HEK293 (cell line): Measurements from ENCODE around the gene NAP1L4.

Experiments
- CTCF ChIA-PET: fragments of 350-600 bp; formaldehyde crosslinking; extraction: SDS; loops from one replicate; lab custom pipeline; 2021; ENCODE audit warnings: antibody characterized with exemption; lab: Yijun Ruan, JAX
- POLR2A ChIA-PET: fragments of 300-600 bp; formaldehyde crosslinking; extraction: SDS; loops from one replicate; lab custom pipeline; 2020; ENCODE audit warnings: antibody characterized with exemption, inconsistent platforms; lab: Yijun Ruan, JAX
- H3K27ac ChIP-seq: fragments of 200-500 bp; sonication (Bioruptor generic); 2 replicates; pipeline ENCODE4 v1.5.1; 2014; ENCODE audit warnings: low read depth, low read length, control low read depth, inconsistent platforms; ENCODE audit errors: extremely low read depth
- H3K36me3 ChIP-seq, 2 experiments: fragments of 200-500 bp in 1 of 2; sonication (Bioruptor generic) in 1 of 2; 1 replicate in 1 of 2; 2 replicates in 1 of 2; pipeline ENCODE4 v1.5.1; 2014 to 2017; ENCODE audit warnings: inconsistent platforms in 2 of 2, low read length in 2 of 2; ENCODE audit not compliant: control insufficient read depth in 2 of 2, insufficient read depth in 1 of 2
- H3K4me1 ChIP-seq: fragments of 200-500 bp; sonication (Bioruptor generic); 2 replicates; pipeline ENCODE4 v1.5.1; 2014; ENCODE audit warnings: mild to moderate bottlenecking, low read length, inconsistent platforms; ENCODE audit not compliant: control insufficient read depth, insufficient read depth
- H3K4me3 ChIP-seq: 2 replicates; pipeline ENCODE4 v1.5.1; 2011; ENCODE audit warnings: low read depth, mild to moderate bottlenecking, control low read depth, low read length, moderate library complexity
- H3K9me3 ChIP-seq: fragments of 200-500 bp; sonication (Bioruptor generic); 2 replicates; pipeline ENCODE4 v1.5.1; 2014; ENCODE audit warnings: low read depth, low read length, inconsistent platforms; ENCODE audit not compliant: control insufficient read depth, insufficient read depth
- GLI2 ChIP-seq: fragments of 450-650 bp; formaldehyde crosslinking; IDR thresholded peaks from 2 replicates; pipeline ENCODE4; 2017; ENCODE audit warnings: missing biosample characterization, missing genetic modification characterization, low read depth, borderline replicate concordance
- MYNN ChIP-seq: fragments of 450-650 bp; formaldehyde crosslinking; IDR thresholded peaks from 2 replicates; pipeline ENCODE4 v1.5.1; 2016; ENCODE audit warnings: missing biosample characterization, missing genetic modification characterization, borderline replicate concordance
- SP2 ChIP-seq: fragments of 450-650 bp; formaldehyde crosslinking; IDR thresholded peaks from 2 replicates; pipeline ENCODE4 v1.5.1; 2016; ENCODE audit warnings: missing biosample characterization, missing genetic modification characterization
- TCF7L2 ChIP-seq: IDR thresholded peaks from 2 replicates; pipeline ENCODE4 v1.6.1; 2011; ENCODE audit warnings: low read depth, mild to moderate bottlenecking, inconsistent platforms, low read length, moderate library complexity, borderline replicate concordance
- ZBTB1 ChIP-seq: fragments of 450-650 bp; formaldehyde crosslinking; IDR thresholded peaks from 2 replicates; pipeline ENCODE4 v1.5.1; 2016; ENCODE audit warnings: missing biosample characterization, missing genetic modification characterization
- ZBTB17 ChIP-seq: fragments of 450-650 bp; formaldehyde crosslinking; IDR thresholded peaks from 2 replicates; pipeline ENCODE4 v1.5.1; 2016; ENCODE audit warnings: missing biosample characterization, missing genetic modification characterization
- ZBTB7A ChIP-seq: fragments of 450-650 bp; formaldehyde crosslinking; IDR thresholded peaks from 2 replicates; pipeline ENCODE4 v1.5.1; 2016; ENCODE audit warnings: low read depth, missing biosample characterization, missing genetic modification characterization
- ZFHX2 ChIP-seq: fragments of 450-650 bp; formaldehyde crosslinking; conservative IDR thresholded peaks from 2 replicates; pipeline ENCODE4 v1.5.1; 2016; ENCODE audit warnings: missing biosample characterization, missing genetic modification characterization
- ZNF157 ChIP-seq: fragments of 450-650 bp; formaldehyde crosslinking; IDR thresholded peaks from 2 replicates; pipeline ENCODE4 v1.5.1; 2016; ENCODE audit warnings: missing biosample characterization, missing genetic modification characterization
- ZNF175 ChIP-seq: fragments of 450-650 bp; formaldehyde crosslinking; IDR thresholded peaks from 2 replicates; pipeline ENCODE4 v1.5.1; 2016; ENCODE audit warnings: missing biosample characterization, missing genetic modification characterization
- ZNF211 ChIP-seq: fragments of 450-650 bp; formaldehyde crosslinking; IDR thresholded peaks from 2 replicates; pipeline ENCODE4 v1.5.1; 2016; ENCODE audit warnings: low read depth, missing biosample characterization, missing genetic modification characterization
- ZNF221 ChIP-seq: fragments of 450-650 bp; formaldehyde crosslinking; IDR thresholded peaks from 2 replicates; pipeline ENCODE4 v1.5.1; 2017; ENCODE audit warnings: missing biosample characterization, missing genetic modification characterization, borderline replicate concordance
- ZNF239 ChIP-seq: fragments of 450-650 bp; formaldehyde crosslinking; IDR thresholded peaks from 2 replicates; pipeline ENCODE4 v1.5.1; 2016; ENCODE audit warnings: missing biosample characterization, missing genetic modification characterization
- ZNF362 ChIP-seq: fragments of 450-650 bp; formaldehyde crosslinking; IDR thresholded peaks from 2 replicates; pipeline ENCODE4 v1.5.1; 2016; ENCODE audit warnings: missing biosample characterization, missing genetic modification characterization
- ZNF391 ChIP-seq: fragments of 450-650 bp; formaldehyde crosslinking; IDR thresholded peaks from 2 replicates; pipeline ENCODE4 v1.5.1; 2016; ENCODE audit warnings: low read depth, missing biosample characterization, missing genetic modification characterization, borderline replicate concordance
- ZNF473 ChIP-seq: fragments of 450-650 bp; formaldehyde crosslinking; IDR thresholded peaks from 2 replicates; pipeline ENCODE4 v1.5.1; 2017; ENCODE audit warnings: missing biosample characterization, missing genetic modification characterization
- ZXDB ChIP-seq: fragments of 450-650 bp; formaldehyde crosslinking; IDR thresholded peaks from 2 replicates; pipeline ENCODE4 v1.5.1; 2016; ENCODE audit warnings: missing biosample characterization, missing genetic modification characterization
- TF ChIP-seq, protein P1 (sequence below): fragments of 450-650 bp; formaldehyde crosslinking; IDR thresholded peaks from 2 replicates; pipeline ENCODE4 v1.5.1; 2017; ENCODE audit warnings: missing biosample characterization, missing genetic modification characterization
- TF ChIP-seq, protein P2 (sequence below): fragments of 450-650 bp; formaldehyde crosslinking; IDR thresholded peaks from 2 replicates; pipeline ENCODE4 v1.5.1; 2016; ENCODE audit warnings: missing biosample characterization, missing genetic modification characterization

Gene NAP1L4

DNA sequence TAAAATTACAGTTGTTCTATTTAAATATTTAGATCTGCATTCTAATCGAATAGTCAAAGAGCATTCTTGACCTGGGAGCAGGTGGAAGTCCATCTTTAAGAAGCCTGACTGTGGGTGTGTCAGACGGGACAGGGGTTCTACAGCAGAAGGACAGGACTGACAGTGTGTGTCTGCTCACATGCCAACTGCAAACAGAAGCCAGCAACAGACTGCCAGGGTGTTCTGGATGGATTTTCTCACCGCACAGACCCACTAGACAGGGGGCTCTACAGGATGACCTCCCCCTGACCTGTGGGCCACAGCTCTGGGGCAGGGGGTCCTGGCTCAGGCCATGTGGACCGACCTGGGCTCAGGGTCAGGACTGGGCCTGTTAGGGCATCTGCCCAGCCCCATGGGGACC is 22.8 kb upstream of the NAP1L4 start:
- no peaks in the 10 kb centered on the region for H3K9me3 ChIP-seq
- ChIA-PET POLR2A (interaction anchor here (0.8 kb wide), 1 partner anchor 86 kb away, joined by 3 read pairs; the partner anchor contains the start of gene PHLDA2), CTCF (interaction anchor here (0.9 to 1.3 kb wide), 4 partner anchors 10 to 90 kb away, joined by 3 to 4 read pairs (median 3); no protein-coding TSS in a partner anchor)
- TF ChIP-seq, protein P1, sequence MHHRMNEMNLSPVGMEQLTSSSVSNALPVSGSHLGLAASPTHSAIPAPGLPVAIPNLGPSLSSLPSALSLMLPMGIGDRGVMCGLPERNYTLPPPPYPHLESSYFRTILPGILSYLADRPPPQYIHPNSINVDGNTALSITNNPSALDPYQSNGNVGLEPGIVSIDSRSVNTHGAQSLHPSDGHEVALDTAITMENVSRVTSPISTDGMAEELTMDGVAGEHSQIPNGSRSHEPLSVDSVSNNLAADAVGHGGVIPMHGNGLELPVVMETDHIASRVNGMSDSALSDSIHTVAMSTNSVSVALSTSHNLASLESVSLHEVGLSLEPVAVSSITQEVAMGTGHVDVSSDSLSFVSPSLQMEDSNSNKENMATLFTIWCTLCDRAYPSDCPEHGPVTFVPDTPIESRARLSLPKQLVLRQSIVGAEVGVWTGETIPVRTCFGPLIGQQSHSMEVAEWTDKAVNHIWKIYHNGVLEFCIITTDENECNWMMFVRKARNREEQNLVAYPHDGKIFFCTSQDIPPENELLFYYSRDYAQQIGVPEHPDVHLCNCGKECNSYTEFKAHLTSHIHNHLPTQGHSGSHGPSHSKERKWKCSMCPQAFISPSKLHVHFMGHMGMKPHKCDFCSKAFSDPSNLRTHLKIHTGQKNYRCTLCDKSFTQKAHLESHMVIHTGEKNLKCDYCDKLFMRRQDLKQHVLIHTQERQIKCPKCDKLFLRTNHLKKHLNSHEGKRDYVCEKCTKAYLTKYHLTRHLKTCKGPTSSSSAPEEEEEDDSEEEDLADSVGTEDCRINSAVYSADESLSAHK (tag by site-specific recombination) = no peak
- no peak for TF ChIP-seq ZNF157 (tag by site-specific recombination)
- no peak for TF ChIP-seq ZNF391 (tag by site-specific recombination)
- no peak overlapping the region for H3K4me3 ChIP-seq
- no peak overlapping the region for H3K27ac ChIP-seq
- no peaks in the 10 kb centered on the region for H3K4me1 ChIP-seq
- H3K36me3 ChIP-seq = peaks cover 0 to 87% of the 10 kb centered on the region in 2 experiments; a peak in 1 of 3 replicates

GRCh38 chr11:3014057-3014938 is 22.2 kb upstream of the NAP1L4 start:
- POLR2A ChIA-PET = interaction anchor here (0.8 kb wide), 1 partner anchor 85 kb away, joined by 3 read pairs; the partner anchor contains the start of gene PHLDA2
- Histone ChIP-seq H3K9me3 (no peaks in the 10 kb centered on the region), H3K4me1 (no peaks in the 10 kb centered on the region), H3K27ac (no peak overlapping the region), H3K36me3 (peaks cover 0 to 87% of the 10 kb centered on the region in 2 experiments; a peak in 1 of 3 replicates), H3K4me3 (no peak overlapping the region)
- CTCF ChIA-PET = interaction anchor here (0.9 to 1.3 kb wide), 3 partner anchors 10 to 77 kb away, joined by 3 to 4 read pairs (median 3); no protein-coding TSS in a partner anchor
- TF ChIP-seq ZXDB (tag by site-specific recombination) (no peak), ZNF211 (tag by site-specific recombination) (no peak), ZBTB17 (no peak), ZNF221 (no peak), ZNF362 (tag by site-specific recombination) (no peak), TCF7L2 (no peak), ZBTB1 (tag by site-specific recombination) (no peak), ZFHX2 (tag by site-specific recombination) (no peak), ZBTB7A (no peak), ZNF473 (tag by site-specific recombination) (no peak), ZNF175 (tag by site-specific recombination) (no peak), GLI2 (tag by site-specific recombination) (no peak), SP2 (no peak), MYNN (tag by site-specific recombination) (no peak), ZNF239 (no peak)
- TF ChIP-seq, protein P2, sequence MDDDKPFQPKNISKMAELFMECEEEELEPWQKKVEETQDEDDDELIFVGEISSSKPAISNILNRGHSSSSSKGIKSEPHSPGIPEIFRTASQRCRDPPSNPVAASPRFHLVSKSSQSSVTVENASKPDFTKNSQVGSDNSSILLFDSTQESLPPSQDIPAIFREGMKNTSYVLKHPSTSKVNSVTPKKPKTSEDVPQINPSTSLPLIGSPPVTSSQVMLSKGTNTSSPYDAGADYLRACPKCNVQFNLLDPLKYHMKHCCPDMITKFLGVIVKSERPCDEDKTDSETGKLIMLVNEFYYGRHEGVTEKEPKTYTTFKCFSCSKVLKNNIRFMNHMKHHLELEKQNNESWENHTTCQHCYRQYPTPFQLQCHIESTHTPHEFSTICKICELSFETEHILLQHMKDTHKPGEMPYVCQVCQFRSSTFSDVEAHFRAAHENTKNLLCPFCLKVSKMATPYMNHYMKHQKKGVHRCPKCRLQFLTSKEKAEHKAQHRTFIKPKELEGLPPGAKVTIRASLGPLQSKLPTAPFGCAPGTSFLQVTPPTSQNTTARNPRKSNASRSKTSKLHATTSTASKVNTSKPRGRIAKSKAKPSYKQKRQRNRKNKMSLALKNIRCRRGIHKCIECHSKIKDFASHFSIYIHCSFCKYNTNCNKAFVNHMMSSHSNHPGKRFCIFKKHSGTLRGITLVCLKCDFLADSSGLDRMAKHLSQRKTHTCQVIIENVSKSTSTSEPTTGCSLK (tag by site-specific recombination) = no peak
